WERI-Rb-1 (cell line): Measurements from ENCODE around the gene IL1RAPL2.

ENCODE experiments used
- DNase-seq: peaks from one replicate; pipeline ENCODE4 v3.0.0-alpha.2; 2020
- H3K27ac ChIP-seq: fragments of 250-450 bp; sonication (Bioruptor Pico); 2 replicates; pipeline ENCODE4 v1.5.1; 2020; ENCODE audit warnings: mild to moderate bottlenecking, moderate library complexity
- H3K27me3 ChIP-seq: fragments of 250-450 bp; sonication (Bioruptor Pico); 2 replicates; pipeline ENCODE4 v1.5.1; 2021; ENCODE audit warnings: mild to moderate bottlenecking, low read depth, moderate library complexity; ENCODE audit not compliant: insufficient read depth, severe bottlenecking
- H3K36me3 ChIP-seq: fragments of 250-450 bp; sonication (Bioruptor Pico); 2 replicates; pipeline ENCODE4 v1.5.1; 2020; ENCODE audit warnings: mild to moderate bottlenecking, moderate library complexity
- H3K4me3 ChIP-seq: 2 replicates; pipeline ENCODE4 v1.5.1; 2011; ENCODE audit warnings: low read depth, mild to moderate bottlenecking, control low read depth, low read length
- H3K9me3 ChIP-seq: fragments of 250-450 bp; sonication (Bioruptor Pico); 2 replicates; pipeline ENCODE4 v1.5.1; 2021; ENCODE audit warnings: mild to moderate bottlenecking, moderate library complexity; ENCODE audit not compliant: severe bottlenecking
- TF ChIP-seq, protein P1 (sequence below): IDR thresholded peaks from 2 replicates; pipeline ENCODE4 v1.5.1; 2011; ENCODE audit warnings: low read depth, mild to moderate bottlenecking, control low read depth, inconsistent platforms, low read length

The IL1RAPL2 gene

GRCh38 chrX:105744946-105745345, 1178.9 kb downstream of the IL1RAPL2 start:
- TF ChIP-seq, protein P1, sequence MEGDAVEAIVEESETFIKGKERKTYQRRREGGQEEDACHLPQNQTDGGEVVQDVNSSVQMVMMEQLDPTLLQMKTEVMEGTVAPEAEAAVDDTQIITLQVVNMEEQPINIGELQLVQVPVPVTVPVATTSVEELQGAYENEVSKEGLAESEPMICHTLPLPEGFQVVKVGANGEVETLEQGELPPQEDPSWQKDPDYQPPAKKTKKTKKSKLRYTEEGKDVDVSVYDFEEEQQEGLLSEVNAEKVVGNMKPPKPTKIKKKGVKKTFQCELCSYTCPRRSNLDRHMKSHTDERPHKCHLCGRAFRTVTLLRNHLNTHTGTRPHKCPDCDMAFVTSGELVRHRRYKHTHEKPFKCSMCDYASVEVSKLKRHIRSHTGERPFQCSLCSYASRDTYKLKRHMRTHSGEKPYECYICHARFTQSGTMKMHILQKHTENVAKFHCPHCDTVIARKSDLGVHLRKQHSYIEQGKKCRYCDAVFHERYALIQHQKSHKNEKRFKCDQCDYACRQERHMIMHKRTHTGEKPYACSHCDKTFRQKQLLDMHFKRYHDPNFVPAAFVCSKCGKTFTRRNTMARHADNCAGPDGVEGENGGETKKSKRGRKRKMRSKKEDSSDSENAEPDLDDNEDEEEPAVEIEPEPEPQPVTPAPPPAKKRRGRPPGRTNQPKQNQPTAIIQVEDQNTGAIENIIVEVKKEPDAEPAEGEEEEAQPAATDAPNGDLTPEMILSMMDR, result no peak
- no peak overlapping the region for H3K4me3 ChIP-seq
- no peak for DNase-seq
- H3K9me3 ChIP-seq, result no peaks in the 10 kb centered on the region
- peaks cover 46% of the 10 kb centered on the region for H3K27me3 ChIP-seq
- no peak overlapping the region for H3K27ac ChIP-seq
- H3K36me3 ChIP-seq, result no peaks in the 10 kb centered on the region

DNA sequence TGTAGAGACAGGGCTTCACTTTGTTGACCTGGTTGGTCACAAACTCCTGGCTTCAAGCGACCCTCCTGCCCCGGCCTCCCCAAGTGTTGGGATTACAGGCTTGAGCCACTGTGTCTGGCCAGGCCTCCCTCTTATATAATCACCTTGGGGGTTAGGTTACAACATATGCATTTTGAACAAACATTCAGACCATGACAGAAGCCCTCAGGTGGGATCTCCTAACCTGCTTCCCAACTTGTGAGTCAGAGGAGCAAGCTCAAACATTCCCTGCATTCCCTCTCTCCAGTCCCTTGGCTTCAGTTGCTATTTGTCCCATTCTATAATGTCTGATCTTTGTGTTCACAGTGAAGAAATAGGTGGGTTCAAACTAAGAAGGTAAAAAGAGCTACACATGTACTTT, 1179.9 kb downstream of the IL1RAPL2 start:
- TF ChIP-seq, protein P1, result no peak

GRCh38 chrX:105752338-105752956, 1186.4 kb downstream of the IL1RAPL2 start:
- Histone ChIP-seq H3K27me3 (peaks cover 27% of the 10 kb centered on the region), H3K36me3 (no peaks in the 10 kb centered on the region), H3K9me3 (no peaks in the 10 kb centered on the region), H3K4me3 (no peak overlapping the region), H3K27ac (no peak overlapping the region)
- TF ChIP-seq, protein P1, result no peak
- DNase-seq, result no peak

More for the DNA sequence above, 1179.9 kb downstream of the IL1RAPL2 start:
- H3K27ac ChIP-seq, result no peak overlapping the region
- H3K9me3 ChIP-seq, result no peaks in the 10 kb centered on the region
- no peak overlapping the region for H3K4me3 ChIP-seq
- peaks cover 40% of the 10 kb centered on the region for H3K27me3 ChIP-seq
- DNase-seq, result no peak
- no peaks in the 10 kb centered on the region for H3K36me3 ChIP-seq

- Histone ChIP-seq H3K27ac (no peak overlapping the region), H3K36me3 (no peaks in the 10 kb centered on the region), H3K9me3 (no peaks in the 10 kb centered on the region), H3K27me3 (peaks cover 20% of the 10 kb centered on the region), H3K4me3 (no peak overlapping the region)
- DNase-seq, result no peak
- TF ChIP-seq, protein P1, result no peak
Observed at GRCh38 chrX:105753411-105753810, 1187.4 kb downstream of the IL1RAPL2 start.

DNA sequence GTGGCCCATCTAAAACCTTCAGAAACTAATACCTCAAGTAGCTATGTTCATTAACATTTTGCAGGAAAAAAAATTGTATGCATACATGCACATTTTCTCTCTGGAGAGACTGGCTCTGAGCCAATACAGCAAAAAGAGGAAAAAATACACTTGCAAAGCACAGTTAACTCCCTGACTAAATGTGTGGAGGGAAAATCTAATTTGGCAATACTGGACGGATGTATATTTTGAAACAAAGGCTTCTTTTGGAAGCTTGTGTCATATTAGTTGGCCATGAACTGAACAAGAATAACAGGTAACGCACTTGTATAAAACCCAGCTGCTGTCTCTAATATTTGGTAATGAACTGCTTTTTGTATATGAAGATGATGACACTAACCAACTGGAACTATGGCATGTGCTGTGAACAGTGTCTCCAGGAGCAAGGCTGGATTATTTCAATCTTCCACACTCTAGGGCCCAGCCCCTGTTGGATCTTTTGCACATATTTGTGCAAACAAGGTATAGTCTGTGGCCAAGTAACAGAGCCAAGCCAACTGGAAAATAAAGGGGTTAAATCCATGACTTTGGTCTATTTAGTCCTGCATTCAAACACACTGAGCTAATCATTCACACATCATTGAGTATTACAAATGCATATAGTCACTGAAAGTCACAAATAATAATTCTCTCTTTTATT, 1188.4 kb downstream of the IL1RAPL2 start:
- peaks cover 12% of the 10 kb centered on the region for H3K27me3 ChIP-seq
- H3K36me3 ChIP-seq, result no peaks in the 10 kb centered on the region
- no peaks in the 10 kb centered on the region for H3K9me3 ChIP-seq
- no peak overlapping the region for H3K4me3 ChIP-seq
- H3K27ac ChIP-seq, result no peak overlapping the region
- no peak for DNase-seq
- TF ChIP-seq, protein P1, result no peak
